ES-I3 (cell line): ENCODE results near the gene HES6.

Experiments used
- H3K36me3 ChIP-seq: 2 replicates; pipeline ENCODE4 v1.6.1; 2013; ENCODE audit warnings: mild to moderate bottlenecking, low read length, control low read depth, moderate library complexity; ENCODE audit not compliant: insufficient read depth
- H3K4me1 ChIP-seq: 2 replicates; pipeline ENCODE4 v1.6.1; 2013; ENCODE audit warnings: mild to moderate bottlenecking, control low read depth, low read length; ENCODE audit not compliant: insufficient read depth
- H3K9ac ChIP-seq: 2 replicates; pipeline ENCODE4 v1.6.1; 2013; ENCODE audit warnings: low read depth, mild to moderate bottlenecking, low read length, moderate library complexity
- H3K9me3 ChIP-seq: 2 replicates; pipeline ENCODE4 v1.6.1; 2013; ENCODE audit warnings: mild to moderate bottlenecking, low read length, moderate library complexity; ENCODE audit not compliant: control insufficient read depth, insufficient read depth

The HES6 gene

GRCh38 chr2:238239543-238239862 is 335 bp downstream of the HES6 start:
- Histone ChIP-seq H3K36me3 (no peaks in the 10 kb centered on the region), H3K4me1 (no peaks in the 10 kb centered on the region), H3K9me3 (peaks cover 5% of the 10 kb centered on the region; the same call in 1 of the 2 replicates), H3K9ac (peak overlapping the region; percentile 54)

GRCh38 chr2:238238766-238239542 is 884 bp downstream of the HES6 start:
- no peaks in the 10 kb centered on the region for H3K36me3 ChIP-seq
- peaks cover 5% of the 10 kb centered on the region; the same call in 1 of the 2 replicates for H3K9me3 ChIP-seq
- no peaks in the 10 kb centered on the region for H3K4me1 ChIP-seq
- H3K9ac ChIP-seq: peak overlapping the region; percentile 8; the same call in 1 of the 2 replicates

- H3K4me1 ChIP-seq: no peaks in the 10 kb centered on the region
- H3K9me3 ChIP-seq: peaks cover 5% of the 10 kb centered on the region; the same call in 1 of the 2 replicates
- H3K36me3 ChIP-seq: no peaks in the 10 kb centered on the region
- H3K9ac ChIP-seq: no peak overlapping the region
Measured at GRCh38 chr2:238238311-238238765, 1.5 kb downstream of the HES6 start.

- Histone ChIP-seq H3K9ac (no peak overlapping the region), H3K36me3 (no peaks in the 10 kb centered on the region), H3K4me1 (no peaks in the 10 kb centered on the region), H3K9me3 (peaks cover 5% of the 10 kb centered on the region; the same call in 1 of the 2 replicates)
Measured at GRCh38 chr2:238237431-238238135, 2.3 kb downstream of the HES6 start.

- Histone ChIP-seq H3K4me1 (no peaks in the 10 kb centered on the region), H3K36me3 (no peaks in the 10 kb centered on the region), H3K9ac (no peak overlapping the region), H3K9me3 (peaks cover 5% of the 10 kb centered on the region; the same call in 1 of the 2 replicates)
Measured at GRCh38 chr2:238236571-238236970, 3.3 kb downstream of the HES6 start.

- Histone ChIP-seq H3K36me3 (no peaks in the 10 kb centered on the region), H3K4me1 (no peaks in the 10 kb centered on the region), H3K9ac (no peak overlapping the region), H3K9me3 (peaks cover 5% of the 10 kb centered on the region; the same call in 1 of the 2 replicates)
Measured at GRCh38 chr2:238235856-238236255, 4.0 kb downstream of the HES6 start.

- Histone ChIP-seq H3K9ac (no peak overlapping the region), H3K4me1 (no peaks in the 10 kb centered on the region; the same call in 1 of the 2 replicates), H3K9me3 (peaks cover 5% of the 10 kb centered on the region; the same call in 1 of the 2 replicates), H3K36me3 (no peaks in the 10 kb centered on the region)
Measured at GRCh38 chr2:238235331-238235732, 4.5 kb downstream of the HES6 start.

GRCh38 chr2:238233625-238234024 is 6.2 kb downstream of the HES6 start:
- H3K4me1 ChIP-seq: no peaks in the 10 kb centered on the region; the same call in 1 of the 2 replicates
- peaks cover 2% of the 10 kb centered on the region; the same call in 1 of the 2 replicates for H3K9me3 ChIP-seq
- no peaks in the 10 kb centered on the region for H3K36me3 ChIP-seq
- no peak overlapping the region for H3K9ac ChIP-seq

- Histone ChIP-seq H3K9ac (peak overlapping the region; percentile 55; the same call in 1 of the 2 replicates), H3K4me1 (peaks cover 9% of the 10 kb centered on the region; the same call in 1 of the 2 replicates), H3K36me3 (no peaks in the 10 kb centered on the region), H3K9me3 (no peaks in the 10 kb centered on the region)
Measured at GRCh38 chr2:238231809-238232208, 8.0 kb downstream of the HES6 start.

- Histone ChIP-seq H3K36me3 (no peaks in the 10 kb centered on the region), H3K9me3 (no peaks in the 10 kb centered on the region), H3K4me1 (peaks cover 9% of the 10 kb centered on the region; the same call in 1 of the 2 replicates), H3K9ac (peak overlapping the region; percentile 55; the same call in 1 of the 2 replicates)
Measured at GRCh38 chr2:238231251-238231793, 8.5 kb downstream of the HES6 start.

GRCh38 chr2:238230699-238231098 is 9.1 kb downstream of the HES6 start:
- no peaks in the 10 kb centered on the region for H3K9me3 ChIP-seq

GRCh38 chr2:238228700-238229099 is 11.1 kb downstream of the HES6 start:
- Histone ChIP-seq H3K36me3 (no peaks in the 10 kb centered on the region), H3K9ac (no peak overlapping the region), H3K9me3 (no peaks in the 10 kb centered on the region), H3K4me1 (peaks cover 9% of the 10 kb centered on the region; the same call in 1 of the 2 replicates)

More at GRCh38 chr2:238230699-238231098, 9.1 kb downstream of the HES6 start:
- Histone ChIP-seq H3K9ac (peak overlapping the region; percentile 55; the same call in 1 of the 2 replicates), H3K4me1 (peaks cover 9% of the 10 kb centered on the region; the same call in 1 of the 2 replicates), H3K36me3 (no peaks in the 10 kb centered on the region)

- no peak overlapping the region for H3K9ac ChIP-seq
- H3K36me3 ChIP-seq: no peaks in the 10 kb centered on the region
- peaks cover 9% of the 10 kb centered on the region; the same call in 1 of the 2 replicates for H3K4me1 ChIP-seq
- no peaks in the 10 kb centered on the region for H3K9me3 ChIP-seq
Measured at GRCh38 chr2:238227587-238228032, 12.2 kb downstream of the HES6 start.
